ENCODE data around the gene COBLL1. TPM values are rescaled to one million over a fixed set of nuclear protein-coding genes. Genes with fewer than 3 reads are reported as not detected.
"Not testable (repeated sequence)": the region's sequence is repeated elsewhere in the genome, so short reads cannot be mapped to it uniquely, and the experiment has no call there.

COBLL1 gene
- total RNA-seq, 3 donors from 2014 or later: 19.5 to 30.0 (median 26.1) TPM

DNA sequence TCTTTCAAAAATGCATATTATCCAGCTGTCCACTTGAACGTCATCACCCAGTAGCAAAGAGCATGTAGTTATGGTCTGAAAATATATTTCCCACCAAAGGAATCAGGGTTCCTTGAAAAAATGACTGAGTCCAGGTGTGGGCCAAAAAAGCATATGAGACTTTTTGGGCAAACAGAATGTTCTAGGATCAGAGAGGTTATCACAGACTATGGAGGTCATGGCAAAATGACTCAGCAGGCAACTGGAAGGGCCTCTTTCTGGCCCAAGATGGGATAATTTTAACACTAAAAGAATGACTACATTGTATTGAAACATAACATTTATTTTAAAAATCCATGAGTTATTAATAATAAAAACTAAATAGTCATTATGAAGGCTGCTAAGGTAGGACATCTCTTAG, 77.1 kb downstream of the COBLL1 start:
- ATAC-seq (no peak), DNase-seq (no peak)
- TF ChIP-seq, protein P1, sequence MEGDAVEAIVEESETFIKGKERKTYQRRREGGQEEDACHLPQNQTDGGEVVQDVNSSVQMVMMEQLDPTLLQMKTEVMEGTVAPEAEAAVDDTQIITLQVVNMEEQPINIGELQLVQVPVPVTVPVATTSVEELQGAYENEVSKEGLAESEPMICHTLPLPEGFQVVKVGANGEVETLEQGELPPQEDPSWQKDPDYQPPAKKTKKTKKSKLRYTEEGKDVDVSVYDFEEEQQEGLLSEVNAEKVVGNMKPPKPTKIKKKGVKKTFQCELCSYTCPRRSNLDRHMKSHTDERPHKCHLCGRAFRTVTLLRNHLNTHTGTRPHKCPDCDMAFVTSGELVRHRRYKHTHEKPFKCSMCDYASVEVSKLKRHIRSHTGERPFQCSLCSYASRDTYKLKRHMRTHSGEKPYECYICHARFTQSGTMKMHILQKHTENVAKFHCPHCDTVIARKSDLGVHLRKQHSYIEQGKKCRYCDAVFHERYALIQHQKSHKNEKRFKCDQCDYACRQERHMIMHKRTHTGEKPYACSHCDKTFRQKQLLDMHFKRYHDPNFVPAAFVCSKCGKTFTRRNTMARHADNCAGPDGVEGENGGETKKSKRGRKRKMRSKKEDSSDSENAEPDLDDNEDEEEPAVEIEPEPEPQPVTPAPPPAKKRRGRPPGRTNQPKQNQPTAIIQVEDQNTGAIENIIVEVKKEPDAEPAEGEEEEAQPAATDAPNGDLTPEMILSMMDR (IDR thresholded peaks at IDR 0.05): no peak
- Histone ChIP-seq H3K36me3 (ENCODE audit: low read depth) (no peaks in the 10 kb centered on the region), H3K4me3 (no peak overlapping the region), H3K9me3 (no peaks in the 10 kb centered on the region), H3K4me1 (ENCODE audit: low read depth) (no peaks in the 10 kb centered on the region)
- intact Hi-C loops (cut with DNase I, micrococcal nuclease): no loop called here

DNA sequence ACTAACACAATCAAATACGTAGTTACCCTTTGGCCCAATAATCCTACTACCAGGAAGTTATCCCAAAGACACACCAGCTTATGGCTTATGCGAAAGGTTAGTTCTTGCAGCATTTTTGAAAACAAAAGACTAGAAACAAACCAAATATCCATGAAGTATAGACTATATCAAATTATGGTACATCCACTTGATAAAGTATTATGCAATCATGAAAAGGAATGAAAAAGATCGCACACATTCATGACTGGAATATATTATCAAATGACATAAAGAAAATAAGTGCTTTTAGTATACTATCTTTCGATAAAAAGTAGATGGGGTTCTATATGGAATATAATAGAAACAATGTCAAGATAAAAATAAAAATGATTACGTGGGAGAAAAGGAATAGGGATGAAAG, 78.2 kb downstream of the COBLL1 start:
- no peak for DNase-seq
- TF ChIP-seq, protein P1 (IDR thresholded peaks at IDR 0.05): no peak
- H3K4me1 ChIP-seq (ENCODE audit: low read depth): no peaks in the 10 kb centered on the region
- intact Hi-C loops (cut with DNase I, micrococcal nuclease): no loop called here
- ATAC-seq: no peak
- no peaks in the 10 kb centered on the region for H3K36me3 ChIP-seq (ENCODE audit: low read depth)
- no peak overlapping the region for H3K4me3 ChIP-seq
- H3K9me3 ChIP-seq: no peaks in the 10 kb centered on the region

DNA sequence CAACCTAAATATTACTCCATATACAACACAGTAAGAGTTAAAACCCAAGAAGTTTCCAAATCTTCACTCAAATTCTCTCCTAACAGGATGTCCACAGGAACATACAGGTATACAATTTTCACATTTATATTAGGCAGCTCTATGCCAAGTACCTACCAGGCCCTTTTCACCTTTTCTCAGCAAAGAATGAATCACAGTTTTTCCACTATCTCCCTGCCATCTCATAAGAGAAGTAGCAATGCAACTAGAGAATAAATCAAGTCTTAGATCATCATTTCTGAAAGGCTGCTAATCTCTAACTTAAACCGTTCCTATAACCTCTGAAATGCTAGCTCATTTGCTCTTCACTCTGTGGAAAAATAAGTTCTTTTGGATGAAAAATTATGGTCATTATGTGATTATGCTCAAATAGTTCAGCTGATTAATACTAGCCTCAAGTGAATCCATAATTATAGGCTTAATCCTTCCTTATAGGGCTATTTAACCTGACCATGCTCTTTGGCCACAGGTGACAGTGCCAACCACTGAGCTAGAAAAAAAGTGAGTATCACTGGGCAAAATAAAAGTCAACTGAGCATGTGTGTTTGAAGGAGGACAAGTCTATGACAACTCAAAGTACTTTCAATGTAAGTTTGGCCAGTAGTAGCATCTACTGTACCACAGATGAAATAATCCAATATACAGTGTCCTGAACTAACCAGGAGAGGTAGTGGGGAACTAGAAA, 79.7 kb downstream of the COBLL1 start:
- Histone ChIP-seq H3K36me3 (ENCODE audit: low read depth) (no peaks in the 10 kb centered on the region), H3K9me3 (no peaks in the 10 kb centered on the region), H3K4me3 (no peak overlapping the region), H3K4me1 (ENCODE audit: low read depth) (no peaks in the 10 kb centered on the region)
- no peak for ATAC-seq
- intact Hi-C loops (cut with DNase I, micrococcal nuclease): no loop called here
- TF ChIP-seq, protein P1 (IDR thresholded peaks at IDR 0.05): no peak
- DNase-seq: no peak

DNA sequence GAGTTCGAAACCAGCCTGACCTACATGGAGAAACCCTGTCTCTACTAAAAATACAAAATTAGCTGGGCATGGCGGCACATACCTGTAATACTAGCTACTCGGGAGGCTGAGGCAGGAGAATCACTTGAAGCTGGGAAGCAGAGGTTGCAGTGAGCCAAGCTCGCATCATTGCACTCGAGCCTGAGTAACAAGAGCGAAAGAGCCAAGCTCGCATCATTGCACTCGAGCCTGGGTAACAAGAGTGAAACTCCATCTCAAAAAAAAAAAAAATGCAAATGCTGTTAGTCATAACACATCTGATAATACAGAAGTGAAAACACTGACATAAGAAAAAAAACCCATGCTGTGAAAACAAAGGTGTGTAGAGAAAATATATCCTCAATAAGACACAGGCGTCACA, 80.4 kb downstream of the COBLL1 start:
- peak in 1 of 3 donors; percentile 50 for DNase-seq
- peak; percentile 78 for ATAC-seq
- H3K9me3 ChIP-seq; H3K4me3 ChIP-seq; H3K4me1 ChIP-seq (ENCODE audit: low read depth); H3K36me3 ChIP-seq (ENCODE audit: low read depth); intact Hi-C loops (cut with DNase I, micrococcal nuclease): not testable (repeated sequence)

- Histone ChIP-seq H3K9me3 (no peaks in the 10 kb centered on the region), H3K4me1 (ENCODE audit: low read depth) (no peaks in the 10 kb centered on the region), H3K36me3 (ENCODE audit: low read depth) (no peaks in the 10 kb centered on the region), H3K4me3 (no peak overlapping the region)
- peak; percentile 27 for ATAC-seq
- TF ChIP-seq, protein P1 (IDR thresholded peaks at IDR 0.05): no peak
- intact Hi-C loops (cut with DNase I, micrococcal nuclease): no loop called here
- DNase-seq: no peak
Observed at GRCh38 chr2:164760179-164760578, 81.4 kb downstream of the COBLL1 start.

GRCh38 chr2:164757934-164758695, 83.5 kb downstream of the COBLL1 start:
- Histone ChIP-seq H3K9me3 (no peaks in the 10 kb centered on the region), H3K36me3 (ENCODE audit: low read depth) (no peaks in the 10 kb centered on the region), H3K4me1 (ENCODE audit: low read depth) (no peaks in the 10 kb centered on the region), H3K4me3 (no peak overlapping the region)
- ATAC-seq (peak; percentile 32), DNase-seq (no peak)
- TF ChIP-seq, protein P1 (IDR thresholded peaks at IDR 0.05): no peak
- intact Hi-C loops (cut with DNase I, micrococcal nuclease): no loop called here
